Measurements from ENCODE around the gene SLCO3A1.

Gene SLCO3A1

DNA sequence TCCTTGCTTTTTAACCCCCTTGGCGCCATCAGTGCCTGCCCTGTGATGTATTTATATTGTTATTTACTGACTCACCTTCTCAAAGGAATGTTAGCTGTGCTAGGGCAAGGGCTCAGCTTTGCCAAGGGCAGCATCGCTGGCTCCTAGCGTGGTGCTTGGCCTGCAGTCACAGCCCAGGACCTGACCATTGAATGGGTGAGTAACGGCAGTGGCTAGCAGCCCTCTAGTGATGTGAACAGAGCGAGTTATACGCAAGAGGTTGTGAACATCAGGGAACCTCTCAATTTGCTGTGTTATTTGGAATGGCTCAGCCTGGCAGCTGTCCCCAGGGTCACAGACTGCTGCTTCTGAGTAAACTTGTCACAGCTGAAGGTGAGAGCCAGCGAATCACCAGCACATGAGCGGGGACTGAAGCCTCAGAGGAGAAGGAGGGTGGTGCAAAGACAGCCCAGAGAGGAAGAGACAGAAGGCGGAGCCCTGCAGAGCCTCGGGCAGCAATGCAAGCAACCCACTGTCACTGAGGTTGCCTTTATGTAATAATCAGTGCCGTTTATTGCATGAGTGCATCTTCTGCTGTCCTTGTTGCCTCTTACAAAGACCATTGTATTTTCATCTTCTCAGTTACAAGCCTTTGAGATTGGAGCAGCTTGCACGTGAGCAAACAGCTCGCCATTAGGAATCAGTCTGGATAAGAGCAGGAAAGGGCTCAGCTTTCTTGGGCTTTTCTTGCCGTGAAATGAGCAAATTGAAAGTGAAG, 158.3 kb downstream of the SLCO3A1 start:
- no peak for DNase-seq

DNA sequence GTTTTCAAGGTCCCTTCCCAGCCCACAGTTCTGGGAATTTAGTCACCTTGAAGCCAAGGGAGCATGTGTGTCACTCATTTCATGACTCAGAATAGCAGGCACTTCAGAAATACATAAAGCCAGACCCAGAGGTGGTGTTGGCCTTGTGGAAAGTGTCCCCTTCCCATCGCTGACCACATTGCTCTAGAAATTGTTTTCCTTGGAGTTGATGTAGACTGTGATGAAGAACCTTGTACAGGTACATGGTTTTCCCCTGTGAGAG, 158.8 kb downstream of the SLCO3A1 start:
- no peak for DNase-seq

DNA sequence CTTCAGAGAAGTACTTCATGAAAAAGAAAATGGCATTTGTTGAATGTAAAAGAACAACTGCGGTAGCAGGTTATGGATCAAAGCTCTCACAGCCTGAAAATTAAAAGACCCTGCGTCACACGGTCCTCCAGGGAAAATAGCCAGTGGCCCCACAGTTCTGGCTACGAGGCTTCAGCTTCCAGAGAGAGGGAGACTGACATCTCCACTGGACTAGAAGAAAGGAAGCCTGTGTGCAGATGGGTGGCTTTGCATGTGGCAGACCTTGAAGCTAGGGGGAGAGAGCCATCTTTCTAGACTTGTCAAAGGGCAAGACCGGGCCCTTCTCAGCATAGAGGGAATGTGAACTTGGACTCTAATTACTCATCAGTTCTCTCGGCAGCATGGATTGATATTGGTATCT, 159.4 kb downstream of the SLCO3A1 start:
- DNase-seq = no peak

DNA sequence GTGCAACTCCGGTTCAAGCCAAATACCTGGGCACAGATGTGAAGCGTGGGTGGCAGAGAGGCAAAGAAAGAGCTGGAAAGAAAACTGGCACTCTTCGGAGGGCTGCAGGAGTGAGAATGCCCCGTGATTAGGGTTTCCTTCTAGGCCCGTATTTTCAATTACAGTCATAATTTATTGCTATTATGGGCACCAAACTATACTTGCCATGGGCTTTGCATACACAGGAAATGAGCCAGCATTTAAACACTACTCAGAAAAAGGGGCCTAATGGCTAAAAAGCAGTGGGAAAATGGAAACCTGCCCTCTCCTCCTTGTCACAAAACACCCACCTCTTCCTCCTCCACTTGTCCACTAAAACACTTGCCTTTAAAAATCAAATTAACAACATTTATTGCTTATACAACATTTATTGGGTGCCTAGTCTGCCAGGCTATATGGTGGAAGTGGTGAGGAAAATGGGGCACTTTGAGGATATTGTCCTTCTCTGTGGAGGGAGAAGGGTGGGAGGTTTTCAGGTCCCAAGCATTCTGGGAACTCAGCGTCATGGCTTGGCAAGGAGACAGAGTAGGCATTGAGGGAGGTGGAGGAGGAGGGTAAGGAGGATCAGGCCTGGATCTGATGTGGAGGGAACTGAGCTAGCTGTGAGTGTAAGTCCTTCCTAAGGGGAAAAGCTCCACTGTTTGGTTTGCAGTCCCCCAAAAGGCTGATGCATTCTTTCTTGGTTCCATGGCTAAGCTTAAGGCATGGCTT, 160.9 kb downstream of the SLCO3A1 start:
- DNase-seq = no peak

DNA sequence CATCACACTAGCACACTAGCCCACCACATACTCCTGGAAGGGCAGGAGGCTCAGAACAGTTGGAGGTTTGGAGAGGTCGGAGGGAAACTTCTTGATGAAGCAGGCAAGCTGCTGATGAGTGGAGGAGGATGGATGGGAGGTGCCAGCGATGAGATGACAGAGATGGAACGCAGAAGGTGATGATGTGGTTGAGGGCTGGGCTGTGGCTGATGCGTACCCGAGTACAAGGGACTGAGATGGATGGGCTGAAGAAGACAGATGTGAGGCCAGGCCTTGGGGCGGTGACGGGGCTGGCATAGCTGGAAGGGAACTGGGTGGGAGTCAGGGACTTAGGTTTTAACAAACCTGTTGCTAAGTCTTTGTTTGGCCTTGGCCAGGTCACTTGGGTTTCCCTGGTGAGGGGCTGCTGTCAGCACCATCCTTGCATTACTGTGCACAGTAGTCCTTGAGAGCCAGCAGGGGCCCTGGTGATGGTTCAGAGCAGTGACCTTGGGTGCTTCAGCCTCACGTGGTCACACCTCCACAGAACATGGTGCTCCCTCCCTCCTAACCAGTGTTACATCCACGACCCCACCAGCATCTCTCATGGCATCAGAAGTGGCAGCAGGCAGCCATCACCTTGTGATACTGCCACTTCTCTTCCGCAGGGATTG, 164.5 kb downstream of the SLCO3A1 start:
- DNase-seq = no peak

DNA sequence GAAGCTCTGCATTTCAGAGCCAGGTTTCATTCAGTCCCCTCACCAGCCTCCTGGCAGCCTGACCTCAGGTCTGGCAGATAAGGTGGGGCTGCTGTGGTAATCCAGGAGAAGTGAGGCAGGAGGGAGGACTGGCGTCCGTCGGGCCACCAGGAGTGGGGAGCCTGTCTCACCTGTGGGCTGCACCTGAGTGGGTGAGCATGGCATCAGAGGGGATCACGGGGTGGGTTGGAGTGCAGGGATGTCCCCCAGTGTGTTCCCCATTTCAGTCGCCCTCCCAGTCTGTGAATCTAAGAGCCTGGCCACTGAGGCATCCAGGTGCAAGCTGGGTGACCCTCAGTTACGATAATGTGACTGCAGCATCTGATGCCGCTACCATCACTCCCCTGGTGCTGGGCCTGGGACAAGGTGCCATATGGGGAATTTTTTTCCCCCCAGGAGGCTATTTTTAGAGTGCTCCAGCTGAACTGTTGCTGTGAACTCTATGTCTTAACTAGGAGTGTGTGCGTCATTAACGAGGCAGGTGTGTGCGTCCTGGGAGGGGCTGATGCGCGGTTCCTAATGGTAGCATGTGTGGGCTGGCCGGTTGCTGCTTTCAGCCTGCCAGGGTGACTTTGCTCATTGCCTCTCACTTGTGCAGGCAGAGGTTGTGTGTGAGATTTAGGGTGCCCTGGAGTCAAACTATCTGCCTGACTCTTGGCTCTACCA, 165.2 kb downstream of the SLCO3A1 start:
- DNase-seq = peak; percentile 29

DNA sequence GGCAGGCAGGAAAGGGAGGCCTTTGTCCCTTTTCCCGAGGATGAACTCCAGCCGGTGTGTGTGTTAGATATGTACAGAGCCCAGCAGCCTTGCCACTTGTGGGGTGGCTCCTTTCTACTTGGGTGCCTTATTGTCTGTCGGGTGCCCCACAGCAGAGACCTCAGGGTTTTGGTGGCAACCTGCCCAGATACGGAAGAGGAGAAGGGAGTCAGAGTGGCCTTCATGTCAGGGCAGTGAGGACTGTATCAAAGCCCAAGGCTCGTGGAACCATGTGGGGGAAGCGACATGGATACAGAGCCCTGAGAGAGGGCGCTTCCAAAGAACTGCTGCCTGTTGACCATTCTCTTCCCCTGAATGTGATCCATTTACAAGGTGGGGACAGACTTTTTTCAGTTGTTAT, 166.2 kb downstream of the SLCO3A1 start:
- no peak for DNase-seq

DNA sequence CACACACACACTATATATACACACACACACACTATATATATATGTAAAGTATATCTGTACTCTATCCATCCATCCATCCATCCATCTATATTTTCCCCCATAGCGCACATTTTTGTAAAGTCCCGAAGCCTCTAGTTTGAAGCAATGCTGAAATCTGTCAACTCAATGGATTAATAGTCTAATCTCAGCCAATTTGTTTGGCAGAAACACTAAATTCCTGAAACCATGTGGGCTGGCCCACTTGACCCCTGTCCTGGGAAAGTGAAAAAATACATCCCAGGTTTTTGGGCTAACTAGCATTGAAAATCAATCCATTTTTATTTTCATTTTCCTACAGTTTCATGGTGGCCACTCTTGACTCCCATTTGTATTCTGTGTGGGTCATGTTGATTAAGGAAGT, 166.7 kb downstream of the SLCO3A1 start:
- DNase-seq = no peak

DNA sequence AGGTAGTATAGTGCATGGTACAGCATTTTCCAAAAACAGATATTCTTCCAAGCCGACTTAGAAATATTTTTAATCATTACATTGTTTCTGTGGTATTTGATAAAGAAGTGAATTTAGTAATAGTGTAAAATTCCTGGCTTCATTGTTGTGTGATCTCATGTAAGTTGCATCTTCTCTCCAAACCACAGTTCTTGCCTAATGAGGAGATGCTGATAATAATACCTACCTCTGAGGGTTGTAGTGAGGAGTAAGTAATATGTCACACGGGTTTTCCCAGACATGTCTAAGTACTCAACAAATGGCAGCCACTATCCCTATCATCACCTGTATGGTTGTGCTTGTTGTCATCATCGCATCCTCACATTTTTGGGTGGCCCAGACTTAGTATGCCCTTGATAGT, 167.3 kb downstream of the SLCO3A1 start:
- DNase-seq = no peak

DNA sequence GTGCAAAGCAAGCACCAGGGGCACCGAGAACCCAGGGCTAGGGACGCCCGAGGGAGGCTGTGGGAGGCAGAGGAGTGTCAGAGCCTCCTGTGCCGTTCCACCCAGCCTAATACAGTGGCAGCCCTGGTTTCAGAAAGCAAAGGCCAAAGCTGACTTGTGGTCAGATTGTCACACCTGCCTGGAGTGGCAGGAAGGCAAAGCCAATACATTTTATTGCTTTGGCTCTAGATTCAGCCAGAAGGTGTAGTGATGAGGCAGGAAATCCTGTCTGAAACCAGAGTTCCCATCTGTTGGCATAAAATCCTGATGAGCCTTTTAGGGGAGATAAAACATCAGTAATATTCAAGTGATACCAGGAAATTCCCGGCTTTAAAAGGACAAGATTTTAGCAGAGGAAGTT, 168.3 kb downstream of the SLCO3A1 start:
- DNase-seq = no peak

DNA sequence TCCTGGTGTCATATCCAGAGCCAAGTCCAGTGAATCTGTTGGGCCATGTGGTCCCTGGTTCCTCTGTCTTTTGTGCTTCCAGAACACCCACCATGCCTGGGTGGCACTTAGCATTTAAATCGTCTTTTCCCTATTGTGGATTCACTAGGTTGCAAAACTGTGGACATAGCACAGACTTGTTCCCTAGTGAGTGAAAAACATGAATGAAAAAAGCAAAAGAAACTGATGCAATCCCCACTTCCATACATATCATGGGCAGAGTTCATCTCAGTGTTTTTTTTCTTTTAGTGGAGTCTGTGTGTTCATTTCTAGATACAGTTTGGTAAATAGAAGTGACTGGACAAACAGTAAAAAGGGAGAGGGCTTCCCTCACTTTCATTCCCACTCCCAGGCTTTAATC, 170.5 kb downstream of the SLCO3A1 start:
- DNase-seq = no peak

DNA sequence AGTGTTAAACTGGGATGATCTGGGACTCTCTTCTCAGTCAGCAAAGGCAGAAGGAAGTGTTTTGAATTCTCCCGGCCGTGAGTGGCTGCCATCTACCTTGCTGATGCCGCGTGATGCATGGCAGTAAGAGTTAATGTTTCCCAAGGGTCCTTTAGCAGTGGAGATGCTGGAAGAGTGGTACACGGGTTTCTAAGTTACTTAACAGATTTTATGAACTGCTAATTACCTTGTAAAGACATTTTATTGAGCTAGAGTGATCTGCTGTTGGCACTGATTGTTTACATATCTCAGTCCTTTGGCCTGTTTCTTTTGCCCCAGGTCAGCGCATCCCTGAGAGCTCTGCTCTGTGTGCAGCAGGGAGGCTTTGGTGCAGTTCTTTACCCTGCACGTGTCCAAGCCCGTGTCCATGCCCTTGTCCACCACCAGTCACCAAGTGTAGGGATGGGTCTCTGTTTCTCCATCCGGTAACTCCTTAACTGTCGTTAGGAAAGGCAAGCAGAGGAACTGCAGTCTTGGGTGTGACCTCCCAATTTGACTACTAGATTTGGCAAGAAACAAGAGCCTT, 172.3 kb downstream of the SLCO3A1 start:
- DNase-seq = no peak

DNA sequence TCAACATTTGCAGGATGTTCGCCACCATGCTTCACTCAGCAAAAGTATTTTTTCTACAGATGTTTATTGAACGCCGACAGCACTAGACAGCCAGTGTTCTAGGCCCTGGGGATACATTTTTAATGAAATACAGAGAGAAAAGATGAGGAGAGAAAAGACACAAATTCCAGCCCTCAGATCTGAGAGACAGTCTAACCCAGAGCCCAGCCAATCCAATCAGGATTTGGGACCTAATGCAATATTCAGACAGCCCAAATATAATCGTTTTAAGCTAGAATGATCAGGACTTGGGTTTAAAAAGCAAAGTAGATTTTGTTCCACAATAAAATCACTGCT, 174.8 kb downstream of the SLCO3A1 start:
- no peak for DNase-seq

DNA sequence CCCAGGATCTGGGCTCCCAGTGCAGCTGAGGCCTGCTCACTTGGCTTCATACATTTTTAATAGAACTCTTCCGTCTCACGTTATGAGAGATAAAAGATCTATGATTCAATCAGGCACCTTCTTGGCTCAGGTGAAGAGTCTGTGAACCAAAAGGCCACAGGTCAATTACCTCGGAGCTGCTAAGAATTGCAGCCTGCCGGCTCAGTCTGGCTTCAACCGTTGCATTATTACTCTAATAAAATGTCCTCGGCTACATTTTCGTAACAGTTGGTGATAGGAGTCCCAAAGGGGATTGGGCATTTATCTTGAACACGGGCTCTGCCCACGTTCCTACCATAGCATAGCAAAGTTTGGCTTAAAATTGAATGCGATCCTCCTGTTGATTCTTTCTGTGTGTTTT, 176.3 kb downstream of the SLCO3A1 start:
- DNase-seq = no peak

DNA sequence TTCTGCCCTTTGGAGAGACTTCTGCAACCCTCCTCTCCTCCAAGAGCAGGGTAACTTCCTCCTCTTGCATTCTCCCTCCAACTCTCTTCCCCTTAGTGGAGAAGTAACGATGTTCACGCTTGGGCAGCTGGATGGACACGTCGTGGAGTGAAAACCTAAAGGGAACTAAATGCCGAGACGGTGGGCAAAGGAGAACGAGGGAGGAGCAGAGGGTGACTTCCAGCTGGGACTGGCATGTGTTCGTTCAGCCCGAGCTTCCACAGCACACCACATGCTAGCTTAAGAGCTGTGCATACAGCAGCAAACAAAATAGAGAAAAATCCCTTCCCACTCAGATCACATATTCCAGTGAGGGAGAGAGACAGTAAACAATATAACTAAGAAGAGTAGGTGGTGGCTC, 179.8 kb downstream of the SLCO3A1 start:
- no peak for DNase-seq

DNA sequence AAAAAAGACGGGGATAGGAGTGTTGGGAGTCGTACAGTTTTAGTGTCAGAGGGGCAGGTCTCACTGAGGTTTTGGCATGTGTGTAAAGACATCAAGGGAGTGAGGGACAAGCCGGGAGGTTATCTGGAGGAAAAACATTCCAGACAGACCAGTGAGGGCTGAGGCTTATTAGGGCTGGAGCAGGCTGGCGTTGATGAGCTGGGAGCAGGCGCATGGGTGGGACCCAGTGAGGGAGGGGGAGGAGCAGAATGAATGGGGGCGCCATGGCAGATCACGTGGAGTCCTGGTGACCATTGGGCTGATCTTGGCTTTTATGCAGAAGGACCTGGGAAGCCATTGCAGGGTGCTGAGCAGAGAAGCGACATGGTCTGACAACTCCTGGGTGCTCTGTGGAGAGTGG, 180.2 kb downstream of the SLCO3A1 start:
- no peak for DNase-seq

DNA sequence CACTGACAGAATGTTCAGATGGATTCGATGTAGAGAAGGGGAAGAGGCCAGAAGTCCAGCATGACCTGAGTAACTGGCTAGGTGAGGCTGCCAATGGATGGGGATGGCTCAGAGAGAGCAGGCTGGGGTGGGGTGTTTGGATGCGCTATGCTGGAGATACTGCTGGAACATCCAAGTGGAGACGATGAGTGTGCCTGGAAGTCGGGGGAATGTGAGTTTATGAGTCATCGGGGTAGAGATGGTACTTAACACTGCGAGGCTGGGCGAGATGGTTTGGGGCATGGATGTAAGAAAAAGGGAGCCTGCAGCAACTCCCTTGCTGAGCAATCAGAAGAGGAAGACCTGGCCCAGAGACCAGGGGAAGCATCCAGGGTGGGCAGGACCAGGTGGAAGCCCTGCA, 180.7 kb downstream of the SLCO3A1 start:
- DNase-seq = no peak

DNA sequence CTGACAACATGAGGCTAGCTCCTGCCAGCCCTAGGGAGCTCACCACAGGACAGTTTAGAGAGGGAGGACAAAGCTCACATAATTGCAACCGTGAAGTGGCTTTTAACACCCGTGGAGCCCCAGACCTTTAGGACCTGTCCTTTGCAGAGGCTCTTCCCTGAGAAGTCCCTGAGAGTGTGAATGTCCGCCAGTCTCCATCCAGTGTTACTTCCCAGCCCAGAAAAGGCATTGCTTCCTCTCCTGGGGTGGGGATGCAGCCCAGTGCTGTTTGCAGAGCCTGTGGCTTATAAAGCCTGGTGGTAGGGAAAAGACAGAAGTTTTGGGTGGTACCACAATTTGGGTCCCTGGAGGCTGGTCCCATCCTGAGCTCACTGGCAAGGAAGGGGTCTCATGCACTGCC, 182.0 kb downstream of the SLCO3A1 start:
- DNase-seq = no peak

DNA sequence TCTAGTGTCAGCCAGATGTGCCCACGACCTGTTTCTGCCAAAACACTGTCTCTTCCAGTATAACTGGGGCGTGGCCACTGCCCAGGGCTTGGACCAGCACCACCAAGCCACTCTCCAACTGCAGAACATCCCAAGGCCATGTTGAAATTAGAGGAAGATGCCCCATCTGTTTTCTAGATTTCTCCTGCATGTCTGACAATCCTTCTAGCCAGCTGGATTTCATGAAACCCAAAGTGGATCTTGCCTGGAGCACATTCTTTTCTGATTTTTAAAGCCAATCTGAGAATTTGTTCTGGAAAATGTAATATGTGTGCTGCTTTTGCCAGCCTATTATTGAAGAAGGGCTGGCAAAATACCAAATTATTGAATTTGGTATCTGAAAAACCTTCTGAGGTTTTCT, 182.5 kb downstream of the SLCO3A1 start:
- no peak for DNase-seq

DNA sequence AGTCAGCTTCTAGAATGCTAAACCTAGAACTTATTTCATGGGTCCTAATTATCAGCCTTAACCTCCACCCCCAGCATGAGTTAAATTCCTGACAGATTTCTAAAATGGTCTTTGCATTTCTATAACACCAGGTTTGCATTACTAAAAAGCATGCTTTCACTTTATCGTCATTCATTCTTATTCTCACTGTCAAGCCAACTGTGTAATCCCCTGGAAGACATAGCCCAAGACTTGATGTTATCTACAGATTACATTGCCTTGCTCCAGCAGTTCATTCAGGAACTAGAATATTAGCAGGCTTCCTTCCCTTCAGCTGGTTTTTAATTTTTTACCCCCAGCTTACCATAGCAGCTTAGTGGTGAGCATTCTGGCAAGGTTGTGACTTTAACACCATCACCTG, 184.0 kb downstream of the SLCO3A1 start:
- DNase-seq = no peak

DNA sequence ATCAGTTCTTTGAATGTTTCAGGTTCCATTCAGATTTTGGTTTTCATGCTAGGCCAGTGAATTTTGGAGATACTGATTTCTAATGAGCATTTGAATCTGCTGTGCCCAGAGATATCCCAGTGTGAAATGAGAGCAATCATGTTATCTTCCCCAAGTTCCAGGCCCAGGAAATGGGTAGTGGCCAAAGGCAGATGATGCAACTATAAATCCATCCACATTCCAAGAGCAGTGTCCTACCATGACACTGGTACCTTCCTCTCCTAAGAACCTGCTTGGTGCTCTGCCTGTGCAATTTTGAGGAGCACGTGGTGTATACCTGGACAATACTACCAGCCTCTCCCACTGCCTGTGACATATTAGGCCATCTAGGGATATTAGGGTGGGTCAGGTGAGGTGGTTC, 186.8 kb downstream of the SLCO3A1 start:
- DNase-seq = no peak

DNA sequence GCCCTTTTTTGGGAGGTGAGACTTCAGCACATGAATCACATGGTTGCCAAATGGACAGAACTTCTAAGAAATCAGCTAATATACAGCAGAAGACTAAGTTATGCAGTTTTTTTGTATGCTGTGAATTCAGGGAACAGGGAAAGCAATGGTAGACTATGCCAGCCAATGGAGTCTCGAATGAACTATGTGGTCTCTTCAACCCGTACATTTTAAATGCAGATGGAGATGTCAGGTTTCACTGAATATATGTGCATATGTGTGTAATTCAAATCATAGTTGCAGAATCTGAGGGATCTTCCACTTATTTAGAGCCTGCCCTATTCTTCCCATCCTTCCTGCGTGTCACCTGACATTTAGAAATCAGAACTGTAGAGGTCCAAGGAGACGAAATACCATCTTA, 187.9 kb downstream of the SLCO3A1 start:
- DNase-seq = no peak

DNA sequence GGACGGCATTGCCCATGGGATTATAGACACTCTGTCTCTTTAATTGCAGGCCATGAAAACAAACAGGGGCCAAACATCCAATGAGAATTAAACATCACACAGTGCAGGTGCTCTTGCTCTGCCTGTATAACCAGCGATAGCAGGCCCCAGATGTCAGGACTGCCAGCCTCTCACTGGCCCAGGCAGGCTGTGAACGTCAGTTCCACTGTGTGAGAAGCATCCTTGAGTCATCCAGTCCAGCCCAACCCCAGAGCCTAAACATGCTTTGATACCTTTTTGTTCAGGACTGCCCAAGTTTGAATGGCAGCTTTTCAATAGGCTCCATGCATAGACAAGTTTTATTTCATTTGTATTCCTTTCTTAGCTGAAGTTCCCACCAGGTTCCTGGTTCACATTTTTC, 189.8 kb downstream of the SLCO3A1 start:
- DNase-seq = no peak

All from NCI-H774 (cell line).